ENCODE data around the gene ITGB8.
"Not testable (repeated sequence)": the region's sequence is repeated elsewhere in the genome, so short reads cannot be mapped to it uniquely, and the experiment has no call there.

Gene ITGB8

DNA sequence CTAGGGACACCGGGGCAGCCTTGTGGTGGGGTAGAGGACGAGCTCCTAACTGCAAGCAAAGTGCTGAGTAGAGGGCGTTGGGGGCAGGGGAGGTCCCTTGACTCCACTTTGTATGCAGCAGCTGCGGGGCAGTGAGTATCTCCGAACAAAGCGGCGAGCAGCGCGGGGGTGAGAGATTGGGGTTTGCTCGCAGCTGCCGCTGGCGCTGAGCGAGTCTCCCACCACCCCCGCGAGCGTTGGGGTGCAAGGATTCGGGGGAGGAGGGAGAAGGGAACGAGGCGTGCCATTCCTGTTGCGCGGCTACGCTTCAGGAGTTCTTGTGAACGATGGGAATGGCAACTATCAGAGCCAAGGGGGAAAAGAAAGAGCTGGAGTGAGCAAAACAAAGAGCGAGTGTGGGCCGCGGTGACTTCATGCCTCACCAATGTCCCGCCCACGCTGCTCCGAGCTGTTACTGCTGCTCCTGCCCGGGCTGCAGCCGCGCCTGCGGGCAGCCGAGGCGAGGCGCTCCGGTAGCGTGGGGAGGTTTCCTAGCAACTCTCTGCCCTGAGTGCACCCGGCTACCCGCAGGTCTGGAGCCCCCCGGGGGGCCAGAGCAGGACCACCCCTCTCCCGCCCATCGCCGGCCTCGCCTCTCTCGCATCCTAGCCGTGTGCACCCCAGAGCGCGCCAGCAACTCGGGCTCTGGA lies at the start of gene ITGB8:
Gene ITGB8, plus strand, starts transcription at position 662 of the 689 bp plus-strand sequence. CDS start 907 bp downstream, outside the sequence.
- peak; percentile 66 for DNase-seq

- DNase-seq: no peak
Measured at GRCh38 chr7:20282959-20283358, 47.7 kb upstream of the ITGB8 start.

DNA sequence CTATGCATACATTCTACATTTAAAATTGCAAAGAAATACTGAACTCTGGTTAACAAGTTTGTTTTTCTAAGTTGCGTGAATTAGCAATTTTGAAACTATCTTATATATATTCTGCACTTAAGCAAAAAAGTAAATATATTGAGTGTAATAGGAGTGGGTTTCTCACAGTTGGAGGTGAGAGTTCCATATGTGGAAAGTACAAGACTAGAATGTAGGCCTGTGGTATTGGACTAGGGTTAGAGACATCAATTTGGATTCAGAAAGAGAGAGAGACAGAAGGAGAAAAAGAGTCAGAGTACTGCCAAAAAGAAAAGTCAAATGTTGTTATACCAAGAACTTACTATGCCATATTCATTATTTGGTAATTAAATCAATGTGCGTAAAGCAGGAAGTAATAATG lies 47.3 kb upstream of the ITGB8 start:
- DNase-seq: no peak

GRCh38 chr7:20284003-20284770 lies 46.5 kb upstream of the ITGB8 start:
- DNase-seq: no peak

DNA sequence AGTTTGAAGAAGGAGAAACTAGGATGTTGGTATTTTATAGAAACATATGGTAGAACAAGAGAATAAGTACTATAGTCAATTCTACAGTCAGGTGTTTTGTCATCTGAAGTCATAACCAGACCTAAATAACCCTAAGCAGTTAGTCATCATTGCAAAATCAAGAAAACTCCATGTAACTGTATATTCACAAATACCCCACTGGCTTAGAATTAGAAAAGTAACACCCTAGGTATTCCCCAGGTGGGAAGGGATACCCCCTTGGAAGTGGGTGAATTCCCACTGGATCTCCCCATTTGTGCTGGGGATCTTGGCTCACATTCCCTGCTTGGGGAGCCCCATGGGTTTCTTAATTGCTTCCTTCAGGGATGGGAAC lies 45.9 kb upstream of the ITGB8 start:
- no peak for DNase-seq

GRCh38 chr7:20287317-20287716 lies 43.4 kb upstream of the ITGB8 start:
- no peak for DNase-seq

GRCh38 chr7:20288036-20288435 lies 42.7 kb upstream of the ITGB8 start:
- DNase-seq: no peak

GRCh38 chr7:20290505-20291111 lies 40.1 kb upstream of the ITGB8 start:
- DNase-seq: no peak

DNA sequence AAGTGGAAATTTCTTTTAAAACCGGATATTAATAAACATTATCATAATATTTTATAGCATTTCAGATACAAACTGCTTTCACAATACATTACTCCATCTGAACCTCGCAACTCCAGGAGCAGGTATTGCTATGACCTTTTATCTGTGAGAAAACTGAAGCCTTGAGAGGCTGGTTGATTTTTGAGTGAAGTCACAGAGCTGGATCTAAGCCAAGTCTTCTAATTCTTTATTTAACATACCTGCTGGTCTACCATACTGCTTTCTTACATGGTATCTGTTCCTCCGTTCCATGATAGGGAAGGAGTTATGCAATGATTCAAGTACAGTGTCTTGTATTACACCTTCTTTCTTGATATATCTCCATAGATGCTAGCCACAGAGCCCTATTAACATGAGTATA lies 37.4 kb upstream of the ITGB8 start:
- peak; percentile 24 for DNase-seq

- DNase-seq: no peak
Measured at GRCh38 chr7:20296444-20296843, 34.3 kb upstream of the ITGB8 start.

GRCh38 chr7:20296901-20297300 lies 33.8 kb upstream of the ITGB8 start:
- DNase-seq: no peak

DNA sequence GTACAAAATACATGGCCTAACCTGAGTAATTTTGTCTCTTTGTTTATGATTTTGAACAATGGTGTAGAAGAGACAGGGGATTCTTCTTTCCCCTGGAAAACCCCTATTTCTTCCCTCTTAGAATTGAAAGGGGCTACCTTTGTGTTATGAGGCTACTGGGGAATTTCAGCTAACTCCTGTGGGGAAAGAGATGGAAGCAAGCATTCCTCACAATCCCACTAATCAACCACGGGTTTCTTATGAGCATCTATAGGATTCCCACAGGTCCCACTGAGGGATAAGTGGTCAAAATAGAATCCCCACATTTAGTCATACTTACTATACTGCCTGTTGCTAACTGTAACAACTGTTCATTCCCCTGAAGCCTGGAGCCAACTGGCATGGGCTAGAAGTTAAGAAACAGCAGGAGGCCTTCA lies 32.2 kb upstream of the ITGB8 start:
- no peak for DNase-seq

DNA sequence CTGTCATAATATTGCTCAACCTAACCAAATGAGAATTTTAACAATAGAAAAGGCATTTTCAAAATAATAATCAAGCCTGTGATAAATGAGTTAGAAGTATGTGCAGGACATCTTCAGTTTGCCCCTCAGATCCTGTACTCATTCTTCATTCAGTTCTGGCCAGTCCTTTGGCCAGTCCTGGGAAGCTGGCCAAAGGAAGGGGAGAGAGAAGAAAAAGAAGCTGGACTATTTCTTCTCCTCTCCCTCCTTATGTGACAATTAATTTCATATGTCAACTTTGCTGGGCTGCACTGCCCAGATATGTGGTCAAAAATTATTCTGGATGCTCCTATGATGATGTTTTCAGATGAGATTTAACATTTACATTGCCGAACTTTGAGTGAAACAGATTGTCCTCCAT lies 31.6 kb upstream of the ITGB8 start:
- DNase-seq: no peak

- no peak for DNase-seq
Measured at GRCh38 chr7:20299647-20300312, 30.9 kb upstream of the ITGB8 start.

GRCh38 chr7:20301311-20301939 lies 29.3 kb upstream of the ITGB8 start:
- no peak for DNase-seq

GRCh38 chr7:20302300-20302699 lies 28.4 kb upstream of the ITGB8 start:
- DNase-seq: not testable (repeated sequence)

- DNase-seq: no peak
Measured at GRCh38 chr7:20302891-20303290, 27.8 kb upstream of the ITGB8 start.

DNA sequence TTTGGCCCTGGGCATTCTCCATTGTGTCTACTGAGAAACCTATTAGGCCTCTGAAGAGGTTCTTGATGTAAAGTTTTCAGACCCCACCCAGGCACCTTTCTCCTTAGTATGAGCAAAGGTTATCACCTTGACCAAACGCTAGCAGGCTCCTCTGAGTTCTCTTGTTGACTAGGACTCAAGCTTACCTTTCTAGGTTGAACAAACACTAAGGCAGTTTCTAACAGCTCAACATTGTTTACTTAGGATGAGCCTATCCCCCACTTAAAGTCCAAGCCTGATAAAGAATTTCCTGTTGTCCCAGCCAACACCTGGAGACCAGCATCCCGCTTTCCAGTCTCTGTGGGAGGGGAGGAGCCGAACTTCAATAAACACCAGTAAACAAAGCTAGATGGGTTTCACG lies 26.3 kb upstream of the ITGB8 start:
- peak; percentile 97 for DNase-seq

GRCh38 chr7:20305726-20306125 lies 25.0 kb upstream of the ITGB8 start:
- no peak for DNase-seq

DNA sequence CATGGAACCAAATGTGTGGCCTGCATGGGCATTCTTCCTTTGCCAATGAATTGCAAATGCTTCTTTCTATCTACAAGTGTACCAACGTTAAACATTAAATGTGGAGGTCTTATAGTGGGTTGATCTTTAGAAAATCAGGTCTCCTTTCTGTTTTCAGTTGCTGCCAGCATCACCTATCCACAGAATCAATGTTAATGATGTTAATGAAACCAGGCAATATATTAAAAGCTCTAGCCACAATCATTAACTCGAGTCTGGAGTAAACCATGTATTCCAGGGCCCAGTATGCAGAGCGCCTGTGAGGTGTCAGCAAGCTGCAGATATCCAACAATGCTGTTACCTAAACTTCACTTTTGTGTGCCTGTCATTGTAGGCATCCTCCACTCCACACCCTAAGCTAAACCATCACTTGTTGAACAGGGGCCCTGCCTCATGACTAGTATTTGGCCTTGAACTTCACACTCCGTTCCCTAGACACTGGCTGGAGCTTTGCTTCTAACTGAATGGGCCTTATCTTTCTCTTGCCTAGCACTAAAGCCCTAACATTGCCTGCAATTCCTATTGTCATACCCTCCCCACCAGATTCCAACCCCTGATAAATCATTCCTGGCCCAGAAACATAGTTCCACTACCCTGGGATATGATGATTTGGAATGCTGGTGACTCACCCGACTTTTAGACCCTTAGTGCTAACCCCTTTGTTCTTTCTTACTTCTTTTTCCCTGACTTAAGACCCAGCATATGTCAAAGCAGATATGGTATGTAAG lies 24.3 kb upstream of the ITGB8 start:
- DNase-seq: no peak

GRCh38 chr7:20307119-20307518 lies 23.6 kb upstream of the ITGB8 start:
- DNase-seq: no peak

- DNase-seq: peak; percentile 83
Measured at GRCh38 chr7:20307901-20308300, 22.8 kb upstream of the ITGB8 start.
